Activated CD8-positive, alpha-beta memory T cell treated with anti-CD3 and anti-CD28 coated beads for 1 hour (primary cell): Measurements from ENCODE around the gene RAB36.
A peak's percentile ranks its signal among the peaks of the same experiment; 100 is the strongest.
"Not testable (repeated sequence)": the region's sequence is repeated elsewhere in the genome, so short reads cannot be mapped to it uniquely, and the experiment has no call there.

Source experiments
- DNase-seq, 2 donors: peaks; one replicate each; pipeline ENCODE4 v3.0.0-alpha.2; 2020; ENCODE audit warnings: low read depth in 1 of 2; ENCODE audit errors: extremely low read depth in 1 of 2

The RAB36 gene

DNA sequence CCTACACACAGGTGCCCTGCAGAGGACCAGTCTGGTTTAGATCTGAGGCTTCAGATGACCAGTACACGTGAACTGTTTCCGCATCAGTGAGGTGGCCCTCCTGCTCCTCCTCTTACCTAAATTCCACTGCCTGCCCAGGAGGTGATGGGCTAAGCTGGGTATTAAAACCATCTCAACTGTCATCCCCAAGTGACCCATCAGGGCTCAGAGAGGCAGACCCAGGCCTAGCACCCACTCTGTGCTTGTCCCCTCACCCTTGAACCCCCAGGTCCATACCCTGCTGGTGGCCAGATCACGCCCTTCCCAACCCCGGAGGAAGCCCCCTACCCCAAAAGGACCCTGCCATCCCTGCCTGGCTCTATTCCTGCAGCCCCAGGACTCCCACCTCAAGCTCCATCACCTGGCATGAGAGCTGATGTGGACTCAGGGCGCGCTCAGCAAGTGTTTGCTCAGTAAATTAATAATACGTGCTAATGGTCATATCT, 24.8 kb upstream of the RAB36 start:
- no peak for DNase-seq

DNA sequence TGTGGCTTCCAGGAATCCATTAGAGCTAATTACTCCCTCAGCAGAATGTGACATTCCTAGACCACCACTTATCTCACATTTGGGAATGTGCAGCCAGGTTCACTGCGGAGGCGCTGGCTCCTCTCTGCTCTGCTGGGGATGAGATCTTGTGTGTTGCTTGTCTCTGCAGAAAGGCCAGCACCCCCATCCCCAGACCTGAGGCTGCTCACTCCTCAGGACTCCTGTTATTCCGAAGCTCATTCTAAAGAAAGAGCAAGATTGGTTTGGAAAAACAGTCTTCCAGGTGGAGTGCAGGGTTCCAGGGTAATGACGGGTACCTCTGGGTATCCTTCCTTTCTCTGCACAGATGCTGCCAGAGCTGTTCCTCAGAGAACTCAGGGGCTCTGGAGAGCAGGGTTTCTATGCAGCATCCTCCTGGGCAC, 24.3 kb upstream of the RAB36 start:
- no peak for DNase-seq

DNA sequence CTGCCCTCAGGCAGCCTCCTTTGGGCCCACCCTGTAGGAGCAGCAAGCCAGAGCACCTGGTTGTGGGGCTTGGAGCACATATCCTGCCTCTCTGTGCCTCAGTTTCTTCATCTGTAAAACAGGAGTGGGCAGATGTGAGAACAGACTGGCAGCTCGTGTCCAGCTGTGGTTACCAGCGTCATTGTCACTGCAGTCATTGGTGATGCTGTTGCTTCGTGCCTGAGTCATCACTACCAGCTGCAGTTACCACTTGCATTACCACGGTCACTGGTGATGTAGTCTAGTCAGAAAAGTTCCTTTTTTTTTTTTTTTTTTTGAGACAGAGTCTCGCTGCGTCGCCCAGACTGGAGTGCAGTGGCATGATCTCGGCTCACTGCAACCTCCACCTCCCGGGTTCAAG, 23.9 kb upstream of the RAB36 start:
- no peak for DNase-seq

DNA sequence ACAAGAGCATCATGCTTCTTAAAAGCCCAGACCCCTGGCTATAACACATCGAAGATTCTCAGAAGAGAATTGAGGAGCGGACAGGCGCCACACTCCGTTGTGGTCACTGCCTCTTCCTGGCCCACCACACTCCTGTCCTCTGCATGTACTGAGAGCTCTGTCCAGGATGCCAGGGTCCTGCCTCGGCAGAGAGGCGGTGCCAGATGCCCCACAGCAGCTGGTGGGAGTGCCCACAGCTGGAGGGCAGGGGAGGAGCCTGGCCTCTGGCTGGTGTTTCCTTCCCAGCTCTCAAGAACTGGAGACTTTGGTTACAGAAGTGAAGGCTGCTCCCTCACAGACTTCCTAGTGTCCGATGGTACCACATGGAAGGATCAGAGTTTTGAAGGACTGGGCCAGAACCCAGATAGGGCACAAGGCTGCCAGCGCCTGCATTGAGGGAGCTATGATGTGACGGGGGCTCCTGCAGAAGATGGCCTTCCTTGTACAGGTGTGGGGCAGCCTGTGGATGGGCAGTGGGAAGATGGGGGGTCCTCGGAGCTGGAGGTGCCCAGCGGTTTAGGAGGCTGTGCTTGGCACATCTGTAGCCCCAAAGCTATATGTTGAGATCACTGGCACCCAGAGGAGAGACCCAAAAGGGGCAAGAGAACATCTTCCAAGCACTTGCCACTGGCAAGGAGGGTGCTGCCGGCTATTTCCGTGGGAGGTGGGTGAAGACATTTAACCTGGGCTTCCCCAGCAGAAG, 22.9 kb upstream of the RAB36 start:
- DNase-seq: no peak

DNA sequence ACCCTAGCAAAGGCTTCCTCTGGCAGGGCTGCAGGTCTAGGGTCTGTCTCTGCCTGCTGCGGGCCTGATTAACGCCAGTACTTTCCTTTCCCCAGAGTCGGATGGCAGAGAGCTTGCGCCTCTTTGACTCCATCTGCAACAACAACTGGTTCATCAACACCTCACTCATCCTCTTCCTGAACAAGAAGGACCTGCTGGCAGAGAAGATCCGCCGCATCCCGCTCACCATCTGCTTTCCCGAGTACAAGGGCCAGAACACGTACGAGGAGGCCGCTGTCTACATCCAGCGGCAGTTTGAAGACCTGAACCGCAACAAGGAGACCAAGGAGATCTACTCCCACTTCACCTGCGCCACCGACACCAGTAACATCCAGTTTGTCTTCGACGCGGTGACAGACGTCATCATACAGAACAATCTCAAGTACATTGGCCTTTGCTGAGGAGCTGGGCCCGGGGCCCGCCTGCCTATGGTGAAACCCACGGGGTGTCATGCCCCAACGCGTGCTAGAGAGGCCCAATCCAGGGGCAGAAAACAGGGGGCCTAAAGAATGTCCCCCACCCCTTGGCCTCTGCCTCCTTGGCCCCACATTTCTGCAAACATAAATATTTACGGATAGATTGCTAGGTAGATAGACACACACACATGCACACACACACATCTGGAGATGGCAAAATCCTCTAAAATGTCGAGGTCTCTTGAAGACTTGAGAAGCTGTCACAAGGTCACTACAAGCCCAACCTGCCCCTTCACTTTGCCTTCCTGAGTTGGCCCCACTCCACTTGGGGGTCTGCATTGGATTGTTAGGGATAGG, 22.1 kb upstream of the RAB36 start:
- DNase-seq: no peak

DNA sequence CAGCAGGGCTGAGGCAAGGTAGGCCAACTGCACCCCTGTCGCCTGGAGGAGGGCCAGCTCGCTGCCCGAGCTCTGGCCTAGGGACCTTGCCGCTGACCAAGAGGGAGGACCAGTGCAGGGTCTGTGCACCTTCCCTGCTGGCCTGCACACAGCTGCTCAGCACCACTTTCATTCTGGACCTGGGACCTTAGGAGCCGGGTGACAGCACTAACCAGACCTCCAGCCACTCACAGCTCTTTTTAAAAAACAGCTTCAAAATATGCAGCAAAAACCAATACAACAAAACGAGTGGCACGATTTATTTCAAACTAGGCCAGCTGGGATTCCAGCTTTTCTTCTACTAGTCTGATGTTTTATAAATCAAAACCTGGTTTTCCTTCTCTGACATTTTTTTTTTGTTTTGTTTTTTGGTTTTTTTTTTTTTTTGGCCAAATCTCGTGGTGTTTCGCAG, 21.4 kb upstream of the RAB36 start:
- DNase-seq: no peak

DNA sequence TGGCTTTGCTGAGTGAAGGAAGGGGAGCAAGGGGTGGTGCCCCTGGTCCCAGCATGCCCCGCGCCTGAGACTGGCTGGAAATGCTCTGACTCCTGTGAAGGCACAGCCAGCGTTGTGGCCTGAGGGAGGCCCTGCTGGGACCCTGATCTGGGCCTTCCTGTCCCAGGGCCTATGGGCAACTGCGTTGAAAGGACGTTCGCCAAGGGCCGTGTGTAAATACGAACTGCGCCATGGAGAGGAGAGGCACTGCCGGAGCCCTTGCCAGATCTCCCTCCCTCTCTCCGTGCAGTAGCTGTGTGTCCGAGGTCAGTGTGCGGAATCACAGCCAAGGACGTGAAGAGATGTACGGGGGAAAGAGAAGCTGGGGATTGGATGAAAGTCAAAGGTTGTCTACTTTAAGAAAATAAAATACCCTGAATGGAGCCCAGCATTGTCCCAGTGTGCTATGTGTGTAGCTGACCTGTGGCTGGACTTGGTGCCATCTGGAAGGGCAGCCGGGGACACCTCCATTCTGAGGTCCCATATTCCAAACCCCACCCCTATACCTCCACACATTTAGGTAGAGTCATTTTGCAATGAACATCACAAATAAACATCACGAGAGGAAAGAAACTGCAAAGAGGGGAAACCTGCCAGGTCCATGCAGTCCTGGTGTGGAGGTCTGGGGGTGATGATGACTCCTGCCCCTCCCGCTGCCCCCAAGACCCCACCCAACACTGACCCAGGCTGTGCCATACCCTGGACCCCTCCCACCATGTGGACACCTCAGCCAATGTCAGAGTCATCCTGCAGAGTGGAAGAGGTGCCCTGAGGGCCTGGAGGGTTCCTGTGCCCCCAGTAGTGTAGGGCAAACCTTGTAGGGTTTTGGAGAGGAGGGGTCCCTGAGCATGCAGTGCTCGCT, 20.4 kb upstream of the RAB36 start:
- no peak for DNase-seq

DNA sequence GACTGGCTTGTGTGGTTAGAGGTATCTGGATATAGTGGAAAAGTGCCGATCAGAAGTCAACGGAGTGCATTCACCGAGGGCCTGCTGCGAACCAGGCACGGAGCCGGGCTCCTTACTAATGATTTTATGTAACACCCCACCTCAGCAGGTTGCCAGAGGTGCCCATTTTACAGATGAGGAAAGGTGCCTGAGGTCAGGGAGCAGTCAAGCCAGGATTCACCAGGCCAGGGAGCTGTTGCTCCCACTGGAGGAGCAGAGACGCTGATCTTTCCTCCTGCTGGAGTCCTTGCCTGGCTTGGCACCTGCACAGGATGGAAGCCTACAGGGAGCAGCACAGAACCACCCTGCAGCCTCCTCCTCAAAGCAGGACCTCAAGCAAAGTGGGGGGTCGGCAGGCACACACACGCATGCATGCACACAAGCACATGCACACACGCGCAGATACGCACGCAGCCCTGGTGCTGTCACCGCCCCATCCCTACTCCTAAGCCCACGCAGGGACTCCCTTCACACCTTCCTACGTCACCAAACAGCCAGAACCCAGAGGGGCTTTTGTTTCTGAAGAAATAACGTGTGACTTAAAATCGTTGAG, 19.7 kb upstream of the RAB36 start:
- no peak for DNase-seq

DNA sequence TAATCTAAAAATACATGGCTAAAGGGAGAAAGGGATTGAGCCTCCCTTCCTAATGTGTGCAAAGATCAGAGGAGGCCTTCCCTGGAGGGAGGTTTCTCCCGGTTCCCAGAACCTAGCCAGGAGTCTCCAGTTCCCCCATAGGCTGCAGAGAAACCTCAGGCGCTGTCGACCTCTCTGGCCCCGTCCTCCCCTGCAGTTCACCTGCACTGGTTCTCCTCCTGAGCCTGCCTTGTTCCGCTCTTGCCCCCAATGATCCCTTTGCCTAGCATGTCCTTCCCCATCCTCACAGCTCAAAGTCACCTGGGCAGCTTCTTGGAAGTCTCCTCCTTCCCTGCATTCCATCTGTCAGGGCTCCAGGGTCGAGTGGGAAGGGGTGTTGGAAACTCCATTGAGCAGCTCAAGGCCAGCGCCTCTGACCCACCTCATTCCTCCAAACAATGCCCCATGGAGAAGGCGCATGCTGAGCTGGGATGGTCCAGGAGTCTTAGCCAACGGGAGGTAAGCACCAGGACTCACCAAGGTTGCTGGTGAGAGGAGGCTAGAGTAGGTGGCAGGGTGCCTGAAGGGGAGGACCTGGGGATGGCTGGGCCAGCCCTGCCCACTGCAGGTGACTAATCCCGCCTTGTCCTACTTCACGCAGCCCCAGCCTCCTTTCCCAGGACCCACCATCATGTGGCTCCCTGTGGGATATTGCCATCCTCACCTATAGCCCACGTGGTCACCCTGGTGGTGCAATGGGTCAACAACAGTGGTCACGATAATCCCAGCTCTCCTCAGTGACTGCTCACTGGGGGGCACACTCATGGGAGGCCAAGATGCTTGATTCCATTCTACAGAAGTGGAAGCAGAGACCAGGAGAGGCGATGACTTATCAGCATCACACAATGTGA, 18.9 kb upstream of the RAB36 start:
- no peak for DNase-seq

DNA sequence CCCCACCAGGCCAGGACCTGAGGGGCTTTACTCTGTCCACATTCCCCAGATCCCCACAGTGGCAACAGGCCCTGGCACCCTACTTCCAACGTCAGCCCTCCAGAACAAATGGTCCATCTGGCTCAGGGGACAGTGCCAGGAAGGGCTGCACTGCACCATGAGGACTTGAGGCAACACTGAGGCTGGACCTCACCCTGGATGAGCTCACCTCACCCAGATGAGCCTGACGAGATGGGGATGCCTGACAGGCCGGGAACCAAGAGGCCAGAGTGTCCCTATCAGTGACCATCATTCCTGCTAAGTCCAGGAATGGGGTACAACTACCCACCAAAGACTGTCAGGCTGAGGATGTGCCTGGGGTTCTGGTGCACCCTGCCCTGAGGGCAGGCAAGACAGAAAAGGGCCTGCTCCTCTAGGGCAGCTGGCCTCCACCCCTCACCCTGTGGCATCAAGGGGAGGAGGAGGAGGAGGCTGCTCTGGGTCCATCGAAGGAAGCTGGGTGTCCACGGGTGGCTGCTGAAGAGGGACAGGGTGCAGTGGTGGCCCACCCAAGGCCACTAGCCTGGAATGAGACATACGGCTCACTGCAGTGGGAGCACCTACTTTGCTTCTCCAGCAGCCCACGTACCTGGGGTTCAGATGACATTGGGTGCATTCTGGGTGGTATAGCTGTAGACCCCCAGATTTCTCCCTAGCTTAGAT, 18.1 kb upstream of the RAB36 start:
- no peak for DNase-seq

DNA sequence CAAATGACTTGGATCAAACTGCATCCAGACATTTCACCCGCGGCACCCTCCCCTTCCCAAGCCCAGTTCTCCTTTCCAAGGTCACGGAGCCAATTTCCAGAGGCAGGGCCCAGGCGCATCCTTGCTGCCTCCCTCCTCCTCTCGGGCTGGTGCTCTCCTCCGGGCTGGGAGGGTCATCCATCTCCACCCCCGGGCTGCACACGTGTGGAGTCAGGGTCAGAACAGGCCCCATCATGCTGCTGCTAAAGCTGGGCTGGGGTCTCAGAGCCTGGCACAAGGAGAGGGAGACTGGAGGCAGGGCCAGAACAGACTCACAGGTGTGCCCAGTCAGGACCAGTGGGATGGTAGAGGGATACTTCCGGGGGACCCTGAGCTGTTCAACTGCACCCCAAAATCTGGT, 17.5 kb upstream of the RAB36 start:
- no peak for DNase-seq

DNA sequence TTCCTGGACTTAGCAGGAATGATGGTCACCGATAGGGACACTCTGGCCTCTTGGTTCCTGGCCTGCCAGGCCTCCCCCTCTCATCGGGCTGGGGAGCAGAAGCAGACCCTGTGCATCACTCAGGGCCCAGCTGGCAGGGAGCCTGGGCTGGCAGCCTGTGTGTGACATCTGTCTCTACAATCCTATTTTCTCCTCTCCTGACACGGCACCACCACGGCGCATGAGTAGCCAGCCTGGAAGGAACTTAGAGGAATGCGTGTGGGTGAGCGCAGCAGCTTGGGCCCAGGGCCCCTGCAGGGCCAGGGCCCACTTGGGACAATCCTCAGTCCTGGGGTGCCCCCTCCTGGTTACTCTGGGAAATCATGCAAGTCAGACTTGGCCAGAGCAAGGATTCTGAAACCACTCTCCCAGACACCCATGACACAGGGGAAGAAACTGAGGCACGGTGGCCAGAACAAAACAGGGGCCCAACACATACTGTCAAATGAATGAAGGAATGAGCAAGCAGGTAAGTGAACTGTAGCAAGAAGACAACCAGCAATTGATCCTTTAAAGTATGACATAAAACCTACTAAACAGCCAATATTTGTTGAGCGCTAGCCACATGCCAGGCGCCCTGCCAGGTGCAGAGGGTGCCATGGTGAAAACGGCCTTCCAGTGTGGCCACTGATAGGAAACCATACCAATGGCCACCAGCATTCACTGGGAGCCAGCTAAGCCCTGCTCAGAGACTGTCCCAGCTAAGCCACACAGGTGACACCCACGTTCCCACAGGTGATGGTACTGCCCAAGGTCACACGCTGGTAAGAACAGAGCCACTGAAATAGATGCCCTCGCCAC, 16.8 kb upstream of the RAB36 start:
- peak; percentile 55 to 63 for DNase-seq

DNA sequence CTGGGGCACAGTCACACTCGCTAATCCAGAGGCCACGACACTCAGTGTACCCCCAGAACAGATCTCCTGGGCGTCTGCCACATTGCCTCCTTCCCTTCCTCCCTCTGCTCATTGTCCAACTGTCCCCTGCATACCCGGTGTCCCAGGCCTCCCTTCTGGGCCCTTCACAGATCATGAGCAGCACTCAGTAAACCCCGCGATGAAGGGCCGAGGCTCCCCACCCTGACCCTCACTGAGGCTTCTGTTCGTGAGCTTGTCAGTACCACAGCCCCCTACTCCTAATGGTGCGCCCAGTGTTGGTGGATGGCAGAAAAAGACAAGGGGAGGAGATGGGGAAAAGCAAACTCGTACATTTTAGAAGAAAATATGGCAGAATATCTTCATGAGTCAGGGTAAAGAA, 16.1 kb upstream of the RAB36 start:
- no peak for DNase-seq

DNA sequence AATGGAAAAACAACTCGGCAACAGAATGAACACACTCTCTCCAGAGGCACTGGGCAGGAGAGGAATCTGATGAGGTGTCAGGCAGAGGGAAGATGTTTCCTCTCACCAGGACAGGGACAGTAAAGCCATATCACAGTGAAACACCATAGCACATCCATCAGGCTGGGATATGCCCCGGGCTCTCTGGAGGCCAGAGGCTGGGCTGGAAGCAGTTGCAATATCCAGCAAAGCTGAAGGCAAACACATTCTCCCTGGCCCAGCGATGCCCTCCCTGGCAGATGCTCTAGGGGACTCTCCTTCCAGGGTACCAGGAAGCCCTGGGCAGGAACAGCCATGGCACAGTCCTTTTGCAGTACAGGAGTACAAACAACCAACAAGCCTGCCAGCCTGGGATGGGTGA, 14.6 kb upstream of the RAB36 start:
- DNase-seq: no peak

DNA sequence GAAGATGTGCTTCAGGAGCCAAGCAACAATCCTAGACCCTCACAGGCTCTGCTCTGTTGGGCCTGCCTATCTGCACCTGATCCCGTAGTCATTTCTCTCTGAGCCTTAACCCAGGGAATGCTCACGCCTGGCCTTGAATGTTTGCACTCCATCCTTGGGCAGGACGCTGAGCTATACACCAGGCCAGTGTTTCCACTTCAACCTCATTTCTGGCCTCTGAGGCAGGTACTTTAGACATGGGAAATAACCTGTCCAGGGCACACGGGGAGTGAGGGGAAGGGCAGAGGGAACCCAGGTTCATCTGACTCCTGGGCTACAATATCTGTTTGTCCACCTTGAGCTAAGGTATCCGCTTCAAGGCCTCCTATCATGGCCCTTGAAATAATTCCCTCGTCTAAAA, 13.3 kb upstream of the RAB36 start:
- no peak for DNase-seq

DNA sequence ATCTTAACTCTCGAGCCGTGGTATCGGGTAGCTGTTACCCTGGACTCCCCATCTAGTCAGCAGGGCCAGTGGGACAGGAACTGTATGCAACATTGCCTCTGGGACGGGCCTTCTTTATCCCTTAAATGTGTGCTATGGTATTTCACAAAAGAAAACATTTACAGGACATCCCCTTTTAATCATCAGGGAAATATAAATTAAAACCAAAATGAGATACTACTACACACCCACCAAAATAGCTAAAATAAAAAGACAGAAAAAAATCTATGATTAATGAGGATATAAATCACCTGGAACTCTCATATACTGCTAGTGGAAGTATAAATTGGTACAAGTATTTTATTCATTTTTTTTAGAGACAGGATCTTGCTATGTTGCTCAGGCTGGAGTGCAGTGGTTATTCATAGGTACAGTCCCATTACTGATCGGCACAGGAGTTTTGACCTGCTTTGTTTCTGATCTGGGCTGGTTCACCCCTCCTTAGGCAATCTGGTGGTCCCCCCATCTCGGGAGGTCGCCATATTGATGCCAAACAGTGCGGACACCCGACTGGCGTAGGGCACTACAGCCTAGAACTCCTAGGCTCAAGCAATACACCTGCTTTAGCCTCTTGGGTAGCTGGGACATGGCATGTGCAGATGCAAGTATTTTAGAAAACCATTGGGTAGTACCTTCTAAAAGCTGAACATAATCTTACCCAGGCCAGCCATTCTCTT, 12.7 kb upstream of the RAB36 start:
- DNase-seq: no peak

DNA sequence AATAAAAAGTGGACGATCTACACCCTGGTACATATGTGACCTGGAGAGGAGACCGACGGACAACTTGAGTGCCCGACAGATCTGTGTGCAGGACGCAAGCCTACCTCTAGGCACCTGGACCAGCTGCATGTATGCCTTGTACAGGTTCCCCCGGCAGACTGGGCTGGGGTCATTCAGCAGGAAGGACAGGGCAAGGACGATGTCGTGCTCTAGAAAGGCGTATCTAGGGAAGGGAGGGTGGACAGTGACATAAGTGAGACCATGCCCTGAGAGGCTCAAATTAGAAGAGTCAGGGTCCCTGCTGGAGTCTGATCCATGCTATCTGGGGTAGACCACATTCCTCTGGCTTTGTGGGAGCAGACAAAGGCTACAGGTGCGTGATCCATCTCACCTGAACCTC, 11.4 kb upstream of the RAB36 start:
- no peak for DNase-seq

DNA sequence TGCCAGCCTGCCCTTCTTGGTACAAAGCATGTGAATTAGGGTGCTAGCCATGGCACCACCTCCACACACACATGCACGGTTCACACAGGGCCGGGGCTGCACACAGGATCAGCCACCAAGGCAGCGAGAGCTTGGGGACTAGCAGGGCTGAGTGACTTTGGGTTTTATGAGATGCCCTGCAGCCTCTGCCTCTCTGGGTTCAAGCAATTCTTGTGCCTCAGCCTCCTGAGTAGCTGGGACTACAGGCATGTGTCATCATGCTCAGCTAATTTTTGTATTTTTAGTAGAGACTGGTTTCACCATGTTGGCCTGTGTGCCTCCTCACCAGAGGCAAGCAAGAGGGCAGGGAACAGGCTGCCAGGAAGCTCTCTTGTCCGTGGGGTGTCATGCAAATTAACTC, 8.3 kb upstream of the RAB36 start:
- DNase-seq: not testable (repeated sequence)
